GM18868 (cell line): ENCODE data around the gene PLCL1.

Experiments used
- ATAC-seq: cut with Tn5 transposase; IDR thresholded peaks from one replicate; pipeline ENCODE4 v1.9.1; 2021; ENCODE audit warnings: mild to moderate bottlenecking, moderate library complexity; ENCODE audit not compliant: unreplicated experiment

The PLCL1 gene

DNA sequence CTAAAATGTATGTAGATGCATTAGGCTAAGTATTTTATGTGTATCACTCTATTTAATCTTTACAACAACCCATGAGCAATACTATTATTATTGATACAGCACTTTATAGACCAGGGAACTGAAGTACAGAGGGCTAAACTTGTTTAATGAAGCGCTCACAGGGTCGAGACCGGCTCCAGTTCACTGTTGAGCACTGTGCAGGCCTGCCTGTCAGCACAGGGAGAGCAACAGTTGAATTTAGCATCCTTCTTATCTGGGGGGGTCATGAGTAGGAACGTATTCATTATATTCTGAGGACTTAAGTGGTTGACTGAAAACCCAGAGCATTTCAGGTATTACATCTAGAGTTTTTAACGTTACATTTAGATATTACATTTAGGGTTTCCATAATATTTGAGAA lies 120.1 kb downstream of the PLCL1 start:
- ATAC-seq: no peak

DNA sequence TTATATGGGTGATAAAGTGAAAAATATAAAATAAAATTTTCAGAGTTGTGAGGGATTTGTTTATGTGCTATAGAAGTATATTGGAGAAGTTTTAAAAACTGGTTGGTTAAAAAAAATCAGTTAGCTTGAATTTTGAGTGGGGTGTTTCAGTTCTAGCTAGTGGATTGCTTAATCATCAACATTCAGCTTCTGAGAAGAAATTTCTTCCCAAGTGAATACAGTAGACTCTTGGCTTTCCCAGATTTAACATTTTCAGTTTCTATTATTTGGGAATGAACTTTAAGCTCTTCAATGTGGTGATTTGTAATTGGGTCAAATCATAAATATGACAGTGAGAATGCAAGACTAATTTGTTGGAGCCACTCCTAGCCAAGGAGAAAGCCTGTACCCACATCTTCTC lies 120.8 kb downstream of the PLCL1 start:
- ATAC-seq: no peak

DNA sequence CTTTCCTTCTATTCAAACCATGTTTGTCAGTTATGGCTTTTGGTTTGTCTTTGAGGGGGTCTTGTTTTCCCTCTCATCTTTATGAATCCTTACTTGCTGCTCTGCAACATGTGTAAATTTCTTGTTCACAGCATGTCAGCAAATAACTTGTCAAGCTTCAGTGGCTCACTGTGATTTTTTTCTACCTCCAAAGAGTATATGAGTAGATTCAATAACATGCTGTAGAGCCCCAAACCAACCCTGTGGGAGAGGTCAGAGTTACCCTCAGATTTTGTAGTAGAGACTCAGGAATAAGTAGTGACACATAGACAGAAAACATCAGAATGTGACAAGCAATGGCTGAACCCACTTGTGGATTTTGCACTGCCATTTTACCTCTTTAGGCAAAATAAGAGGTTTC lies 121.6 kb downstream of the PLCL1 start:
- no peak for ATAC-seq

DNA sequence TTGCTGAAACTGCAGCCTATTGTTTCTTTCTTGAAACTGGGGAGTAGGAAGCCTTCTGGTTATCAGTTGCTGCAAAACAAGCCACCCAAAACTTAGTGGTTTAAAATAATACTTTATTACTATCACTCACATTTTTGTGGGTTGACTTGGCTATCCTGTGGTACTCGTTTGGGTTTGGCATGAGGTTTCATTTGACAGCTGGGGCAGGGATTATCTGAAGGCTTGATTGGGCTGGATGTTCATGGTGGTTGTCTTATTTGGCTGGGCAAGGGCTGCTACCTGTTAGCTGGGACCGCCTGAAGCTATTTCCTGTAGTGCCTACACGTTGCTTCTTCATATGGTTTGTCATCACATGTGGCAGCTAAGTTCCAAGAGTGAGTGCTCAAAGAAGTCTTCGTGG lies 122.3 kb downstream of the PLCL1 start:
- no peak for ATAC-seq

DNA sequence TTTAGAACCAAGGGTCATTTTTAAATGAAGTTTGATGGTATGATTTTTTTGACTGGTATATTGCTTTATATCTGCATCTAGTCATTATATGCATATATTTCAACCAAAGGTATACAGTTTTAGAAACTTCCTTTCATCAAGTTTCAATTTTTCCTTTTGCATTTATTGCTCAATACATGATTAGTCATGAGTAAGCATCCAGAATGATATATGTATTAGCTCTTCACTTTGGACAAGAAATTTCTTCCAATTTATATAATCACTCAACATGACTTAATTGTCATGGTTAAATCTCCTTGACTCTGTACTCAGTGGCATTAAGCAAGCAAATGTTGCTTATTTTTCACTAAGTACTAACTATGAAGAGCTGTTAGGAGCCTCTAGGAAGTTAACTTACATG lies 123.6 kb downstream of the PLCL1 start:
- no peak for ATAC-seq

DNA sequence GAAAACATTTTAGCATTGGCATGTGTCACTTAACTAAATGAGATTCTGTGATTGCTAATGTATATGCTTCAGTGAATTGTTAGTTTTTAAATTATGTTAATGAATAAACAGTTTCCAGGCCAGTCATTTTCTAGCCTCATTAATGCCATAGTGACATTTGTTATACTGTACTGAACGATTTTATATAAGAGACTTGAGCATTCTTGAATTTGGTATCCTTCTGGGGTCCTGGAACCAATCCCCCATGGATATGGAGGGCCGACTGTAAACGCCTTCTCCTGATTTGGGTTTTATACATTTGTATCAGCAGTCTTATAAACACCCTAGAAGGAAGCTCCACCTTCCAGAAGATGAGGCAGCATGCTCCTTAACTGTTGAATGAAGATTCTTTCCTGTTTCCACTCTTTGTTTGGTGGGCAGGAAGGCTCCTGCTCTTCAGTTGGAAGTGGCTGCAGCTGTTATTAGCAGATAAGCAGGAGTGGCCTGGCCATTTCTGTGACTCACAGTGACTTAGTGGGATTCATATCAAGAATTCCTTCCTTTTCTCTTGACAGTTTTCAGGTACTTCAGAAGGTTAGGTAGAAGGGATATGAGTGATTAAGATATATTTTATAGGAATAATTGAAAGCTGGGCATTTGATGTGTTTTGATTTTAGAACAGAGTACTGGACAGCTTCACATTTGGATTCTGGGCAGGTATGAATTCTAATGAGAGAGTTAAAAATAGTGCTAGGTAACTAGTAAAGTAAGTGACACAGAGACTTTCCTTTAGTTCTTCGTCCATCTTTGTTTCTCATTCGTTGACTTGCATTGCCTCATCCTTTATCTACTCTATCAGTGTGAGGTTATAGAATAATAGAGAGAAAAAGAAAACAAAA lies 124.9 kb downstream of the PLCL1 start:
- ATAC-seq: no peak

DNA sequence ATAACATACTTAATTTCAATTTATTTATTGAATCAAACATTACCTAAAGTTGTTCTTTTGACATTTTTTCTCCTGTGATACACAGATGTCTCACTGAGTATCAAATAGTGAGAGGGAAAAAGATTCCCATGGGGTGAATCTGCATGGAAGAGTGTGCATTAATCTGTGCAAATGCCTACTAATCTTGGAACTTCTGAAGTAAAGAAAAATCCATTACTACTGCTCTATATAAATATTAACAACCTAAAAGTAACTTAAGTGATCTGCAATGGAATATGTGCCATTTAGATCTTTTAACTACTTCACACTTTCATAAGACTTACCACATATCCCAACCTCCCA lies 125.5 kb downstream of the PLCL1 start:
- no peak for ATAC-seq

DNA sequence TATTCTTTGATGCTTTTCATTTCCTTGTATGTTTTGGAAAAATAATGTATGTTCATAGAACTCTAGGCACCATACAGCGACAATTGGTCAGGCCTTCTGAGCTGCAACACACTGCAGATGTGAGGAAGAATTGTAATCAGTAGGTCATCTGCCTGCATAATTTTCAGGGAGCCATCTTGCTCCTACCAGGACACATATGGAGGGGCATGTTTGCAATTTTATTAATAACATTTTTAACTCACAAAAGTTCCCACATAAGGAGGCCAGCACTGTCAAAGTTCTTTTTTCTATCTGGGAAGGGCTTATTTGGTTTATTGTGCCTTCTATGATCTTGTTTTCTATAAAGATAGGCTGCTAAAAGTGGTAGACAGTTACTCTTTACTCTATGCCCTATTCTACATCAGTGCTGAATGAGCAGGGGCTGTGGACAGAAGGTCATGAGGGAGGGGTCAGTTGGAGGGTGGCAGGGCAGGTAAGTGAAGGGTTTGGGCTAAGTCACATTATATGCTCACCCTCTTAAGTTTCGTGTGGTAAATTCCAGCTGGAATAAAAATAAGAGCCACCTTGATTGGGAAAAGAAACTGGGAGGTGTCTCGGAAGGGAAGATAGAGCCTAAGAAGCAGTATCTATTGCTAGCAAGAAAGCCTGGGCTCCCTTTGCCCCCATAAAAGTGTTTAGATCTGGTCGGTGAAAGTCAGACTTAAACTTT lies 126.3 kb downstream of the PLCL1 start:
- ATAC-seq: no peak

DNA sequence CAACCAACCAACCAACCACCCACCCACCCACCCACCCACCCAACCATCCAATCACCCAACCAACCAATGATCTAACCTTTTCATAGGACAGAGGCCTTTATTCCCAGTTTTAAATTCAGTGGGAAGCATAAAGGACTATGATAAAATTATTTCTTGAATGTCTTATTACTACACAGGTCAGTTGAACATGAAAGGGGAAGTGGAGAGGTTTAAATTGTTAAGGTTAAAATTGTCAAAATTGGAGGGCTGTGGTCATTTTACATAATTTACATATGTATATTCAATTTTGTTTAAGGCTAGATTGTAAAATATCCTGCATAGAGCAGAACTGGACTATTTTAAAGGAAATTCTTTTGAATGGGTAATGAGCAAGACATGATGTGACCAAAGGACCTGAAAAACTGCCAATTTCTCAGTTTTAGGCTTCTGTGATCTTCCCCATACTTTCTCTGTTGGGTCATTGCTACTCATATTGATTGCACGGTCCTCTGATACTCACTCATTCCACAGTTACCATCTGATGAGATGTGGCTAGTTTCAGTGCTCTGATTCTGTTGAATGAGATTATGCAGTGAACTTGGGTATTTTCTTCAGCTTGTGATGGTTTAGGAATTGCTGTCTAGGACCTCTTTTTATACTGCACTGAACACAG lies 127.4 kb downstream of the PLCL1 start:
- peak; percentile 58 for ATAC-seq

DNA sequence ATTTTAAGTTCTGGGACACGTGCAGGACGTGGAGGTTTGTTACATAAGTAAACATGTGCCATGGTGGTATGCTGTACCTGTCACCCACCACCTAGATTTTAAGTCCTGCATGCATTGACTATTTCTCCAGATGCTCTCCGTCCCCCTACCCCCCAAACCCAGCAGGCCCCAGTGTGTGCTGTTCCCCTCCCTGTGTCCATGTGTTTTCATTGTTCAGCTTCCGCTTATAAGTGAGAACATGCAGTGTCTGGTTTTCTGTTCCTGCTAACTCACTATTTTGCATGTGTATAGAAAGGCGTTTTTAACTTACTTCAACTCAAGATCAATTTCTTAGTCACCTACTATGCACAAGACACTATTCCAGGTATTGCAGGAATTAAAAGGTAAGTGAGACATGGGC lies 128.0 kb downstream of the PLCL1 start:
- ATAC-seq: no peak

DNA sequence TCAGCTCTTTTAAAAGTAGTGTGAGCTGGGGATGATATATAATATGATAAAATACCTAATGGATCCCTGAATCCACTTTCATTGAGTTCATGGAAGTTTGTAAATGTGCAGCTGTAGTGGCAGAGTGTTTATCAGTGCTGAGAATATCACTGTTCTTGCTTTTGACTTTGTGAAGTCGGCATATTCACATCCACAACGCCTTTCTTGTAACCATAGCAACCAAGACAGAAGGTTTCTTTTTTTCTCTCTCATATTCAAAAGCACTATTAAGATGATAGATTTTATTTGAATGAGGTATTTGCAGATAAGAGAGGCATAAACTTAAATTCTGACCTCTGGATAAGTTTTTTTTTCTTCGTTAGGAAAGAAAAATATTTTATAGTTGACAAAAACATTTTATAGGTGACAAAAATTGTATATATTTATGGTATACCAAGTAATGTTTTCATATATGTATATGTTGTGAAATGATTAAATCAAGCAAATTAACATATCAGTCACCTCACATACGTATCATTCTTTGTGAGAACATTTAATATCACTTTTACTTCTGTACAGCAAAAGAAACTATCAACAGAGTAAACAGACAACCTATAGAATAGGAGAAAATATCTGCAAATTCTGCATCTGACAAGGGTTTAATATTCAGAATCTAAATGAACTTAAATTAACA lies 130.0 kb downstream of the PLCL1 start:
- ATAC-seq: no peak

DNA sequence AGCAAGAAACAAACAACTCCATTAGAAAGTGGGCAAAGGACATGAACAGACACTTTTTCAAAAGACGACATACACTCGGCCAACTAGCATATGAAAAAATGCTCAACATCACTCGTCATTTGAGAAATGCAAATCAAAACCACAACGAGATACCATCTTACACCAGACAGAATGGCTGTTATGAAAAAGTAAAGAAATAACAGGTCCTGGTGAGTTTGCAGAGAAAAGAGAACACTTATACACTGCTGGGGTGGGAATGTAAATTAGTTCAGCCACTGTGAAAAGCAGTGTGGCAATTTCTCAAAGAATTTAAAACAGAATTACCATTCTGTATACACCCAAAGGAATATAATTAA lies 130.5 kb downstream of the PLCL1 start:
- ATAC-seq: no peak

DNA sequence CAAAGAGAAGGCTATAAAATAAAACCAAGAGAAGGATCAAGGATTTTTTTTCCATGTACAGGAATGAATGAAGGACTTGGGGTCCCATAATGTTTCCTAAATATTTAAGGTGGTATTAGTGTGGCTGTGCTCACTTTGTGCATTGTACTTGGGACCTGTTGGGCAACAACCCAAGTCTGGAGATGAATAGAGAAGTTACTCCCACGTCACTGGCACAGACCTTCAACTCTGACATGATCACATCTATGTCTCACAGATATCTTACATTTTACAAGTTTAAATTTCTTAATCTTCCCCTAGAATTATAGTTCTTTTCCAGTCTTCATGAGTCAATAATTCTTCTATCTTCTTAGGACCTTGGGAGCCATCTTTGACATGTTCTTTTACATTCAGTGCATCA lies 133.4 kb downstream of the PLCL1 start:
- ATAC-seq: no peak

DNA sequence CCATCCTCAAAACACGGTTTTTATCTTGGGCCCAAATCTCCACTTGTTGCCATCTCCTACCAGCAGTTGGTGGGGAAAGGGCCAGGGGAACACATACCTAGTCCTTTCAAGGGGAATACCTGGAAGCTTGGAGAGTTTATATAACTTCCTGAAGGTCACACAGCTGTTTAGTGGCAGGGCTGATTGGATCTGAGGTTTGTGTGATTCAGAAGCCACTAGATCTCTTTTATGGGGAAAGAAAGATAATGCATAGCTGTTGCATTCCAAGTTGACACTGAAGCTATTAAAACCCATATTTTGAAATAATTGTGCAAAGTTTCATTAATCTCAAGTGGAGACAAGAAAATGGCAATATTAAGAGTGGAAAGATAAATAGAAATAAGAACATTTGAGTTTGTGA lies 134.2 kb downstream of the PLCL1 start:
- ATAC-seq: no peak

DNA sequence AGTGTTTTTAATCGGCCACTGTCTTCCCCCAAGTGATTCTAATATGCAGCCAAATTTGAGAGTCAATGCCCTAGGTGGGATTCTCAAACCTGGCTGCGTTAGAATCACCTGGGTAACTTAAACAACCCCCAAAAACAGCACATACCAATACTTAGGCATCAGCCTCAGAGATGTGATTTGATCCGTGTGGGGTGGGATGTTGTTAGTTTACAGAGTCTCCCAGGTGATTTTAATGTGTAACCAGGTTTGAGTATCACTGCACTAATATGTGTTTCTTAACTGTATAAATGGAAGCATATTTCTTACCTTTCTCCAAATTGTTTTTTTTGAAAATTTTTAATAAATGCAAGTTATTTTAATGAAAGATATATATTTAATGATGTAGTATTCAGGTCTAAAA lies 135.4 kb downstream of the PLCL1 start:
- ATAC-seq: no peak

DNA sequence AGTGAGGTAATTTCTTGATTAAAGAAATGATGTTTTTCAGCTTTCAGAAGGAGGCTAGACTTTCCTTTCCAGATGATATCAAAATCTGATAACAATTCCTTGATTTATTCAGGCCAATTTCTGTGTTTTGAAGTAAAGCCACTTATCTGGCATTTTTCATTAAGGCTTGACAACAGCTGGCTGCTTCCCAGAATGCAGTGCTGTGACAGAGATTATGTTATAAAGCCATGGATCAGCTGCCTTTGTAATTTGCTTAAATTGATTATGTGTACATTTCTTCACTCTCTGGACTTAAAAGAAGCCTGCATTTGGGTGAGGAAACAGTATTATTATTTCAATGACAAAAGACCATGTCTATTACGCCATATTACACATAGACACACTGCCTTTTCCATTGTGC lies 136.0 kb downstream of the PLCL1 start:
- no peak for ATAC-seq

DNA sequence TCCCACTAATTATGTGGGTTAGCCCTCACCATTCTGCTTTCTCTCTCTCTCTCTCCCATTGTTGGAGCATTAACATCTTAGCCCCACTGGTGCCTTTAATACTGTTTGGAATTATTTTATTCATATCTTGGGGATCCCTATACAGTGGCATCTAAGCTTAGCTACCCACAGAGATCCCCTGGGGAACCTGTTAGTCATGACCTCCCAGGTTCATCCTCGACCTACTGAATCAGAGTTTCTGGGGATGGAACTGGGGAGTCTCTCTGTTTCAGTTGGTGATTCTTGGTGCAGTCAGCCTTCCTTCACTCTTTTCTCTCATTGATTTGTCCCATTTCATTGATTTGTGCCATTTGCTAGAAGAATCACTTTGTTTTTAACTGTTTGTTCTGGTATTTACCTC lies 137.3 kb downstream of the PLCL1 start:
- no peak for ATAC-seq

DNA sequence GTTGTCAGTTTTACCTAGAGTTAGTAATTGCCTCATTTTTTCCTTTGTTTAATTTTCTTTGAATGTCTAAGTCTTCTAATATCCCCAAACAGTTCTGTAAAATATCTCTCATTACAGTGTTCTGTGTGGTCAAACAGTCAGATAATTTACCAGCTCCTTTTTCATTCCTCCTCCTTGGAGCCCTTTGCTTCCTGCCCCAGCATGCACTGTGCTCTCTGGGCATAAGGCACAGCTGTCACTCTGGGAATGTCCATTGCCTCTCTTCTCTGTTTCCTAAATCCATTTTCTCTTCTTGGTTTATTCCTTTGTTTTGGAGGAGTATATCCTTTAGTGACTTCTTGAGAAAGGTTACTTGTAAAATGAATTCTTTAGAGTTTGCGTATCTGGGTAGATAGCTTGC lies 139.3 kb downstream of the PLCL1 start:
- no peak for ATAC-seq

DNA sequence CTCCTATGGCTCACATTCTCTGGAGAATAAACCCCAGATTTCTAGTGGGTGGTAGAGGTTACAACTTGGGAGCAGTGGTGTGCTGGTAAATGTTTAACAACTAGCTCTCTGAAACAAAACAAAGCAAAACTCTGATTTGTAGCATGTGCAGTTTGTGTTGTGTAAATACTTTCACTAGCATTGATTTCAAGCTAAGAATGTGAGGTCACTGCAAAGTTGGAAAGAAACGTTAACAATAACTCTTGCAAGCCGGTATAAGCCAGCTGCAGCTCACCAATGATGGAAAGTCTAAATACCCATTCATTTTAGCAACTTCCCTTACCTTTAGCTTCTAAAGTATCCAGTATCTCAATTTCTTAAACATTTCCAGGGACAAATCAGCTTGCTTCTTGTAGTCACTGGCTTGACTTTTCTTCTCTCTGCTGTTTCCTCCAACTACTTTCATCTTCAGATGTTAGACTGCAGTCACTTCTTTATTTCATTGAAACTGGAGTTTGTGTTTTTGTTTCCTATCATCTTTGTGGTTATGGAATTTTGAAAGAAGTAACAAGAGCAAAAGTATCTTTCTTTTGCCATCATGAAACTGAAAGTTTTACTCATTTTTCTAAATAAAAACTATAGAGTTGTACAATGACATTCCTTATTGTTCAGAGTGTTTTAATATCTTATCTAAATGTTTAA lies 140.2 kb downstream of the PLCL1 start:
- no peak for ATAC-seq

DNA sequence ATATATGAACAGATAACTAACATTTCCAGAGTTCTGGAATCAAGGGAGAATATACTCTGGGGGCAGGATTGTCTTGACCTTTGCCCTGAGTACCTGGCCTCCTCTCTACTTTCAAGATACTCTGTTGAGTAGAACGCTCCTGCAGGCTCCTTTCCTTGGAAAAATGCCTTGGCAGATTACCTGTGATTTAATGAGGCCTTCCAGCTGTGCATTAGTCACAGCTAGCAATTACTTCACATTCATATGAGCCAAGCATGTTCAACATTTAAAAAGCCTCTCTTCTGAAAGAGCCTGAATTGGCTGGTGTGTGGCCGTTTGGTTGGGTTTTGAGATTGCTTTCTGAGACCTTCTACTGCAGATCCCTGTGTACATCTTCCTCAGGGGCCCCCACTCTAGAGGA lies 142.2 kb downstream of the PLCL1 start:
- no peak for ATAC-seq

DNA sequence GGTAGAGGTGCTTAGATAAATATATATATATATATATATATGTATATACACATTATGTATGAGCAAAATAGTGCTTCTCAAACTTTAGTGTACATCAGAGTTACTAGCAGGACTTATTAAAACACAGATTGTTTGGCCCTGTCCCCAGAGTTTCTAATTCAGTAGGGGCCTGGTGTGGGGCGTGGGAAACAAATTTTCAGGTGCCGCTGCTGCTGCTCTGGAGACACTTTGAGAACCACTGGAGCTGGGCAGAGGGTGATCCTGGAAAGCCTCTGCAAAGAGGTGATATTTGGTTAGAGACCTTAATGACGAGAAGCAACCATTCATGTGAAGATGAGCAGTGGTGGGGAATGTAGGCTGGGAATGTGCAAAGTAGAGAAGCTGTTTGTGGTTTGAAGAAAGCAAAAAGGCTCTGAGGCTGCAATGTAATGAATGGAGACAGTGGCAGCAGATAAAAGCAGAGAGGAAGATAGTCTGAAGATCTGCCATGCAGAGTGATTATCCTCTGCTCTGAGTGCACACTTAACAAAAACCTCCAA lies 142.9 kb downstream of the PLCL1 start:
- ATAC-seq: no peak
